ENCODE measurements around the gene PAPPA2.

DNA sequence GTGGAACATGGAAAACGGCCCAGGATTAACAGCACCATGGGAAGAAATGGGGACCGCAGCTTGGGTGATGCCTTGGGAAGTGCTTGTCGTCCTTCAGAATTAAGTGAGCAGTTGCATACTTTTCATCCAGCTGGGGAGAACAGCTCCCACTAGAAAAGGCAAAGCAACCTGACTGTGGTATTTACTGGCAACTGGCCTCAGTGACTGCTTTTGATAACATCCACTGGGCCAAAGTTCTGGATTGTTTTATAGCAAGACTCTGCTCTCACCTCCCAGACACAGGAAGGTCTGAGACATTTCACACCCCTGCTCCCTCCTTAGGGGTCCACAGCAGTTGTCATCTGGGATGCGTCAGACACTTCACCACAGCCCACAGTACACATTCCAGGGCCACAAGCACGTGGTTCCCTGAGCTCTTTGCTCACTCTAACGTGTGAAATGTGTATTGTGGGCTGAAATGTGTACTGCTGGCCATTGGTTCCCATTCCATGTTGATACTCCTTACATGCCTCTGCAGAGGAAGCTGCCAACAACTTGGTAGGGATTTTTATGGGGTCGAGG is 6.6 kb downstream of the PAPPA2 start:
- TF ChIP-seq, protein P1, sequence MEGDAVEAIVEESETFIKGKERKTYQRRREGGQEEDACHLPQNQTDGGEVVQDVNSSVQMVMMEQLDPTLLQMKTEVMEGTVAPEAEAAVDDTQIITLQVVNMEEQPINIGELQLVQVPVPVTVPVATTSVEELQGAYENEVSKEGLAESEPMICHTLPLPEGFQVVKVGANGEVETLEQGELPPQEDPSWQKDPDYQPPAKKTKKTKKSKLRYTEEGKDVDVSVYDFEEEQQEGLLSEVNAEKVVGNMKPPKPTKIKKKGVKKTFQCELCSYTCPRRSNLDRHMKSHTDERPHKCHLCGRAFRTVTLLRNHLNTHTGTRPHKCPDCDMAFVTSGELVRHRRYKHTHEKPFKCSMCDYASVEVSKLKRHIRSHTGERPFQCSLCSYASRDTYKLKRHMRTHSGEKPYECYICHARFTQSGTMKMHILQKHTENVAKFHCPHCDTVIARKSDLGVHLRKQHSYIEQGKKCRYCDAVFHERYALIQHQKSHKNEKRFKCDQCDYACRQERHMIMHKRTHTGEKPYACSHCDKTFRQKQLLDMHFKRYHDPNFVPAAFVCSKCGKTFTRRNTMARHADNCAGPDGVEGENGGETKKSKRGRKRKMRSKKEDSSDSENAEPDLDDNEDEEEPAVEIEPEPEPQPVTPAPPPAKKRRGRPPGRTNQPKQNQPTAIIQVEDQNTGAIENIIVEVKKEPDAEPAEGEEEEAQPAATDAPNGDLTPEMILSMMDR (IDR thresholded peaks at IDR 0.05): no peak
- TF ChIP-seq POLR2AphosphoS5 (IDR thresholded peaks at IDR 0.05) (peak in 2 of 3 donors; percentile 44 to 88), POLR2A (IDR thresholded peaks at IDR 0.05) (no peak)

Data from transverse colon (tissue), 4 donors.